IPS DF 4.7 (cell line): Measurements from ENCODE around the gene KIAA1217.
A peak's percentile ranks its signal among the peaks of the same experiment; 100 is the strongest.
"Not testable (repeated sequence)": the region's sequence is repeated elsewhere in the genome, so short reads cannot be mapped to it uniquely, and the experiment has no call there.

Source experiments
- DNase-seq: peaks from one replicate; pipeline ENCODE4 v3.0.0-alpha.2; 2013; ENCODE audit warnings: low spot score; ENCODE audit errors: extremely low read depth

Gene KIAA1217

DNA sequence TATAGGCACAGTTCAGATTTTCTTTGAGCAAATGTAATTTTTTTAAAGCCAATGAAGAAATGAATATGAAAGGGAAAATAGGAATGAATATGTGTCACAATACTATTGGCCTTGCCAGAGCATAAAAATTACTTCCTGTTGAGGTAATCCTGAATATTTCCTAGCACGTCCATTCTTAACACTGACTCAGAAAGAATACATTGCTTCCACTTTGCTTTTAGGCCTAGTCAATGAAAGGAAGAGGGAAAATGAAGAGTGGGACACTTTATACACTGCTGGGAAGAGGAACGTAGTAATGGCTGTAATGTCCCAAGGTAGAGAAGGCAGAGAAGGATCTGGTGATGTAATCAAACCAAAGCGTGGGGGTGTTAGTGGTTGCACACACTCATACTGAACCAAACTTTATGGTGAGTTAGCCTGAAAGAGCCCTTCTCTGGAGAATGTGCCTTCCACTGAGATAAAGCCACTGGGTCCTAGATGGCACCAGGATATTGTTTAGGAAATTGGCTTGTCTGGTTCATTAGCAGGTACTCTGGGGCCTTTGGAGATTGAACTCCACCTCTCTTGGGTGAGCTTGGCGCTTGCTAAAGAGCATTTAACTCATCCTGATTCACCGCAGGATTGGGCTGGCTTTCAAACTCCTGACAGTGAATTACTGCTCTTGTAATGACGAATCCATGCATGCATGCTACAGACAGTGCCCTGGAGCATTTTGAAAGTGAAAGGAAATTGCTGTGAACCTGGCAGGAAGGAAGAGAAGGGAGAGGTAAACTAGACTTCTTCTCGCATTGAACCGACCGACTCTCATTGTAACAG, 254.9 kb downstream of the KIAA1217 start:
- no peak for DNase-seq

DNA sequence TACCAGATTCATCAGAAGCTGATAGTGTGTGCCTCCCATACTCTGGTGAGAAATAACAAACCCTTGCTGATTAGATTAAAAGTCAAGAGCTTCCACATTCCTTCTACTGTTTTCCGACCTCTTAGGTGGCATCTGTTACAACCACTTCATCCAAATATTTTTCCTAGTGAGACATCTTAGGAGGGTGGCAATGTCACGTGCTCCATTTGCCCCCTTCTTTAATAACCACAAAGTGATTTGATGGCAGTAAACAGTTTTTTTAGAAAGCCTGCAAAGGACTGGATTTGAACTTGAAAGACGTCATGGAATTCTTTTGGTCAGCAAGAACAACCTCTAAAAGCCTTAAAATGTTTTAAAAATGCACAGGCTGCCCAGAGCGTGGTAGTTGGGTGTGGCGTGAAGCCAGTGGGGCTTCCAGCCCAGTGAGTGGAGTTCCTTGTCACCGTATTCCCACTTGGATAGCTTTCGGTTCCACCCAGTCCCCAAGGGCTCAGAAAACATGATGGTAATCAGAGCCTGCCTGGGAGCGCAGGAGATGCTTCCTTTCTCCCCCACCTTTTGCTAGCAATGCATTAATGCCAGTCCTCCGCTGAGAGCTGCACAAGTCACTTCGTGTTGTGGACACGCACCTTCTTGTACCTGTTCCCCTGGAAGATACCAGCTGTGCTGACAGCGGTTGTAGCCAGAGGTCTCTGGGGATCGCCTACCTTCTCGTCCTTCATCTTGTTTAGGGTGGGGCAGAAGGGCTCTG, 256.4 kb downstream of the KIAA1217 start:
- no peak for DNase-seq

DNA sequence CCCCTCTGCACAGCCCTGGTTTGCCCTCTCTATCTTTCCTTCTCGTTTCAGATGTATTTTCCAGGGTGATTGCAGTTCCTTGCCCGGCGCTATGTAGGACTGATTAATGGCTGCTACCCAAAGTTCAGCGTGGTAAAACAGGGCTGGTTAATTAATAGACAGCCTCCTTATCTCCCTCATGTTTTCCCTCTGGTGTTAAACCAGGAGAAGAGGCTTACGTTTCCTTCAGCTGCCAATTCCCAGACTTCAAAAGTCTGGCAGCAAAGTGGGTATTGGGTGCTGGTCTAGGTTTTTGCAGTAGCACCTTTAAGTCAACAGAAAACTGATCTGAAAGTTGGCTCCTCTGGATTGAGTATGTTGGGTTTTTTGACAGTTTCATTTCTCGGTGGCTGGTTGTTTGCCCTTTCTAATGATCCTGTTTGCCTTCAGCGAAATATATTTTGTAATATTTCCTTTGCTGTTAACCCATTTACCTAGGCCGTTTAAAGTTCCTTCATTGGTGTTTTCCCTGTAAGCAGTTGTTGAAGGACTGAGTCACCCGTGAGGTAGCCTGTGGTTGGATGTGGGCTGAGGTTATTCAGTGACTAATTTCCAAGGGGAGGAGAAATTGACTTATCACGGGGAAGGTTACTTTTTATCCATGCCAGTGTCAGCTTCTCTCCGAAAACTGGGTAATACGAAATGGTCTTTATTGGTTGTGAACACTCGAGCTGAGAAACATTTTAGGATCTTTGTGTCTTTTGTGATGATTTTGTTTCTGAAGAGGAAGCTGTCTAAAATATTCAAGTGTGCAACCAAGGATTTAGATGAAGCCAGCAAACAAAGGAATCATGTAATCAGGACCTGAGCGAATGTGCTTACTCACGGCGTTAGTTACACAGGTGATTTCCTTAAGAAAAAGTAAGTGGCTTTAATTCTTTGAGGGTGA, 257.2 kb downstream of the KIAA1217 start:
- no peak for DNase-seq

DNA sequence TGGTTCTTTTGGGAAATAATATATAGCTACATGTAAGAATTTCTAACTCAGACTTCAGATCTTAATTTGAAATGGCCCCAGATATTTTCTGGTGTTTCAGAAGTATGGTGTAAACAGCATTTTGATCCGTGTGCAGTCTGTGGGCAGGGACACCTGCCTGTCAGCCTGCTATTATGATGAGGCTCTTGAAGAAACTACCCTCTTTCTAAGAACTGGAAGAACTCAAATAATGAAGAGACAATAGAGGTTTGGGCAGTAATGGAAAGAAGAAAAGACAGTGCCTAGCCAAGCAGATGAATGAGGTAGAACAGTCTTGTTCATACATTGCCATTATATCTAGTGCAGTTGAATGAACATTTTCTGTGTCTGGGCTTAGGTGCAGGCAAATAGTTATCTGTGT, 258.2 kb downstream of the KIAA1217 start:
- DNase-seq = no peak

- DNase-seq = no peak
These were observed 258.7 kb downstream of the KIAA1217 start for GRCh38 chr10:24467605-24468004.

GRCh38 chr10:24468281-24468751, 259.4 kb downstream of the KIAA1217 start:
- no peak for DNase-seq

GRCh38 chr10:24469993-24470392, 261.1 kb downstream of the KIAA1217 start:
- no peak for DNase-seq

- no peak for DNase-seq
These were observed 266.7 kb downstream of the KIAA1217 start for GRCh38 chr10:24475598-24475997.

DNA sequence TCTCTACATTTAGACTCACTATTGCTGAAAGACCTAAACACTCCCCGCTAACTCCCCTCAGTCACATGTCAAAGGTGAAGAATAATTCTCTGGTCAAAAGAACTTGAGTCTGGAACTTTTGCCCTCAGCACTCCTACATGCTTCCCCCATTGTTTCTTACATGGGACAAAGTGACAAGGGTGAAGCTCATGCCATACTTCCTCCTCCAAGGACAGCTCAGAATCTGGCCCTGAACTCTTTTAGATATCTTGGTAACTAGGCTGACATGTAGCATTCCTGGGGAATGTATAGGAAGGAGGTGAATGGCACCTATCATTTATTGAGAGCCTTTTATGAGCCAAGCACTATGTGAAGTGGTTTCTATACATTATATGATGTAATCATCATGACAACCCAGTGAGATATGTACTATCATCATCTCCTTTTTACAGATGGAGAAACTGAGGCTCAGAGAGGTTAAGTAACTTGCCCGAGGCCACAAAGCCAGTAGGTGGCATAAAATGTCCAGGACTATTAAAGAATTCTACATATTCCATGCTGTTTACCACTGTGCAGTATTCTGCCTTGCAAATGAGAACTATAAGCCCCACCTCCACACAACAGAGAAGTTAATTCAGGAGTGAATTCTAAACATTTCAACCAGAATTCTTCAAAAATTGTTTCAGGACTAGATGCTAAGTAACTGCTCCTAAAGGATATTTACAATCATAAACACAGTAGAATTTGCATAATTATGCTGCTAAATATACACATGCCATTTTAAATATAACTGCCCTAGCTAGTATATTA, 268.2 kb downstream of the KIAA1217 start:
- no peak for DNase-seq

DNA sequence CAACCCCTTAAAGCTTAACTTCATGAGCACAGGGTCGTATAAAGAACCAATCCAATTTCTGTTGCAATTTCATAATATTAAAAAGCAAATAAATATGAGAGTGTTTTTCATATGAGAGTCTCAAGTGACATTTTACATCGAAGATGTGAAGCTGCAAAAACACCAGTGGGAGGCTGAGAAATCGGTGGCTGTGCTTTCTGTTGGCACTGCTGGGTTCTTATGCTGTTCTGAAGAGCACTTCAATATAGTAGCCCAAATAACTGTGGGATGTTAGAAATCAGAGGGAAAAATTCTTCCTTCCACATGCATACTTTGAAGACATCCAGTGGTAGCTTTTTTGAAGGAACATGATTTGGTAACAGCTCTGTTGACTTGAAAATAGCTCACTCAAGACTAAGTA, 269.0 kb downstream of the KIAA1217 start:
- DNase-seq = no peak

- no peak for DNase-seq
These were observed 270.9 kb downstream of the KIAA1217 start for GRCh38 chr10:24479806-24480205.

DNA sequence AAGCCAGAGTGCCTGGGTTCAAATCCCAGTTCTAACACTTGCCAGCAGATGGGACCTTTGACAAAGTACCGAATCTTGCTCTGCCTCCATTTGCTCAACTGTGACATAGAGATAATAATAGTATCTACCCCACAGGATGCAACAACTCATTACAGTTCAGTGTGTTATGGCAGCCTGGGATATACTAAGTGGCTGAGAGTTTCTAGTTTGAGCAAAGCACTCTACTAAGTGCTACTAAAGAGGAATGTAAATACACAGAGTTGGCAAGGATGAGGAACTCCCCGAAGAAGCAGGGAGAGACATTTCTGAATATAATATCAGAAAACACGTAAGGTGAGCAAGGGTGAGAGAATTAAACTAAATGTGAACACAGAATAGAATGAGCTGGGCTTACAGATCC, 271.5 kb downstream of the KIAA1217 start:
- DNase-seq = no peak

- no peak for DNase-seq
These were observed 272.3 kb downstream of the KIAA1217 start for GRCh38 chr10:24481241-24481640.

GRCh38 chr10:24482713-24483112, 273.8 kb downstream of the KIAA1217 start:
- not testable (repeated sequence) for DNase-seq

DNA sequence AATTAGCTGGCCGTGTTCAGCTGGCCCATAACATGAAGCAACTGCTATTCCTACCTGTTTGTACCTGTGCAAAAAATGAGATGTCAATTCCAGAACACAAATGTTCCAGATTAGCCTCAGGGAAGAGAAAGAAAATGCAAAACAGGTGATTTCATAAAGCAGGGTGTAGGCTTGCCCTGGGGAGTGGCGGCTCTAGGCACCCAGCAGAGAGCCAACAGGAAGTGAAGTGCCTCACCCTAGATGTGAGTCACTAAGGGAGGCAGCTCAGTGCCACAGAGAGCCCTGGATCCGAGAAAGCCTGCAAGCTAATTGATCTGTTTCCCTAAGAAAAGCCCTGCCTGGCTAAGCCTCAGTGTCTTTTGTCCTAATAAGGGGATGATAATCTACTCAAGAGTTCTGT, 274.8 kb downstream of the KIAA1217 start:
- peak; percentile 38 for DNase-seq

GRCh38 chr10:24484771-24485170, 275.8 kb downstream of the KIAA1217 start:
- no peak for DNase-seq

DNA sequence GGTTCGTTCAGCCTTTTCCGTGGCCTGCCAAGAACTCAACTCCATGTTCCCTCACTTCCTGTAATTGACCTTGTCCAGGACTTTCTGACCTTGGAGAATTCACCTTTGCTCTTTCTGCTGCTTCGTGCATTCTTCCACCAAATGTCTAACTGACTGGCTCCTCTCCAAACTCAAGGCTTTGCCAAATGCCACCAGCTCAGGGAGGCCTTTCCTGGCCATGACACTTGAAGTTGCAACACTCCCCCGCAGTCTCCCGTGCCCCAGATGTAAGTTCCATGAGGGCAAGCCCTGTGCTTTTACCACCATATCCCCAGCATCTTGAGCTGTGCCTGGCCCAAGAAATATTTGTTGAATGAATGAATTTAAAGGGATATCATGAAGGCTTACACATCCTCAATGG, 276.4 kb downstream of the KIAA1217 start:
- no peak for DNase-seq

DNA sequence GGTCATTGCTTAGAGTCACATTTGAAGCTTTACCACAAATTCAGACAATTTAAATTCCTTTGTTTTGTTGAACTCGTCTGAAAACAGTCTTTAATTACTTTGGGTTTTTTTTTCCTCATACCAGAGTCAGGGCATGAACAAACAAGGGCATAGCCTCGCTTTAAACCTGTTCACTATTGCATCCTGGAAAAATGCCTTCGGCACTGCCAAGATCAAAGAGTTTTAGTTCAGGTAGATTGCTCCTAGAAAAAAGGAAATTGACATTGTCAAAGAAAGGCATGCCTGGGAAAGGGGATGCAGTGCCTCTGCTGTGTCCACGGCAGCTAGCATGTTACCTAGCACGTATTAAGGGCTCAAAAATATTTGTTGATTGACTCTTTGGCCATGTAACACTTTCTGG, 279.7 kb downstream of the KIAA1217 start:
- no peak for DNase-seq

GRCh38 chr10:24493165-24493564, 284.2 kb downstream of the KIAA1217 start:
- DNase-seq = no peak

DNA sequence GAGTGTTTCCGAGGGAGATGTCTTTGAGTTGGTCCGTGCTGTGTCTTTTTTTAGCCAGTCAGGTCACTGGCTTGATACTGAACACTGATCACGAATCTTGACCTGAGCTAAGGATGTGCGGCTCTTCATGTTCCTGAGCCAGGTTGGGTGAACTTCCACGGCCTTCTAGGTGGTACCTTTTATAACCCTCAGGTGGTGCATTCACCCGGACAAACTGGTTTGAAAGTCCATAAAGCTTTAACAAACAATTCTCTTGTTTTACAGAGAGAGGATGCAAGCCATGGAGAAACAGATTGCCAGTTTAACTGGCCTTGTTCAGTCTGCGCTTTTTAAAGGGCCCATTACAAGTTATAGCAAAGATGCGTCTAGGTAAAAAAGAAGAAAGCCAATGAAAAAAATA, 285.3 kb downstream of the KIAA1217 start:
- no peak for DNase-seq

DNA sequence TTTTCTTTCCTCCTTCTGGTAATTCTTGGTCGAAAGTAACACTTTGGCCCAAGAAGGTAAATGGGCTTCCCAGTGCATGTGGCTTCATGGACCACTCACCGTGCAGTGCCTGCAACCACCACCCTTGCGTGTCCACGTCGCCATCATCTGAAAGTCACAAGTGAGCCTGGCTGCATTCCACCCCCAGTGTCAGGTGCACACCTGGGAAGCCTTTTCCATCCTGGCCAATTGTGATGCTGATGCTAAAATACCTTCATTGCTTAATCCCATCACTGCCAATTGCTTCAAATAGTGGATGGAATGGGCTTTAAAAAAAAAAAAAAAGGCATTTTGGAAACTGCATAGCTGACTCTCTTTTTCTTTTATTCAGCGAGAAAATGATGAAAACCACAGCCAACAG, 285.8 kb downstream of the KIAA1217 start:
- no peak for DNase-seq
